ENCODE data around the gene ESRRB.

GRCh38 chr14:76500011-76500410 lies 124.1 kb downstream of the ESRRB start:
- TF ChIP-seq, protein P1, sequence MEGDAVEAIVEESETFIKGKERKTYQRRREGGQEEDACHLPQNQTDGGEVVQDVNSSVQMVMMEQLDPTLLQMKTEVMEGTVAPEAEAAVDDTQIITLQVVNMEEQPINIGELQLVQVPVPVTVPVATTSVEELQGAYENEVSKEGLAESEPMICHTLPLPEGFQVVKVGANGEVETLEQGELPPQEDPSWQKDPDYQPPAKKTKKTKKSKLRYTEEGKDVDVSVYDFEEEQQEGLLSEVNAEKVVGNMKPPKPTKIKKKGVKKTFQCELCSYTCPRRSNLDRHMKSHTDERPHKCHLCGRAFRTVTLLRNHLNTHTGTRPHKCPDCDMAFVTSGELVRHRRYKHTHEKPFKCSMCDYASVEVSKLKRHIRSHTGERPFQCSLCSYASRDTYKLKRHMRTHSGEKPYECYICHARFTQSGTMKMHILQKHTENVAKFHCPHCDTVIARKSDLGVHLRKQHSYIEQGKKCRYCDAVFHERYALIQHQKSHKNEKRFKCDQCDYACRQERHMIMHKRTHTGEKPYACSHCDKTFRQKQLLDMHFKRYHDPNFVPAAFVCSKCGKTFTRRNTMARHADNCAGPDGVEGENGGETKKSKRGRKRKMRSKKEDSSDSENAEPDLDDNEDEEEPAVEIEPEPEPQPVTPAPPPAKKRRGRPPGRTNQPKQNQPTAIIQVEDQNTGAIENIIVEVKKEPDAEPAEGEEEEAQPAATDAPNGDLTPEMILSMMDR (IDR thresholded peaks at IDR 0.05; ENCODE audit: low read depth, low read length): no peak
- TF ChIP-seq POLR2A (IDR thresholded peaks at IDR 0.05; ENCODE audit: extremely low read depth, insufficient read length) (no peak), MYC (IDR thresholded peaks at IDR 0.05; ENCODE audit: low read depth, low read length) (no peak)
- TF ChIP-seq, protein P2, sequence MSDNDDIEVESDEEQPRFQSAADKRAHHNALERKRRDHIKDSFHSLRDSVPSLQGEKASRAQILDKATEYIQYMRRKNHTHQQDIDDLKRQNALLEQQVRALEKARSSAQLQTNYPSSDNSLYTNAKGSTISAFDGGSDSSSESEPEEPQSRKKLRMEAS (IDR thresholded peaks at IDR 0.05; ENCODE audit: low read depth, low read length): no peak
